Neural crest cell (in vitro differentiated cells): ENCODE measurements around the gene PLPPR4. TPM values are rescaled to one million over a fixed set of nuclear protein-coding genes. Genes with fewer than 3 reads are reported as not detected.

Experiments used
- DNase-seq: peaks from one replicate; pipeline ENCODE4 v3.0.0; 2021; ENCODE audit warnings: low read depth, mixed read lengths, low spot score
- H3K27ac Mint-ChIP-seq: one replicate; pipeline ENCODE4 v1.8.0; 2021; ENCODE audit warnings: mild to moderate bottlenecking, mixed read lengths; ENCODE audit not compliant: unreplicated experiment
- H3K27me3 Mint-ChIP-seq: 2 replicates; pipeline ENCODE4 v1.8.0; 2021; ENCODE audit warnings: low read depth, mild to moderate bottlenecking, mixed read lengths
- H3K36me3 Mint-ChIP-seq: 2 replicates; pipeline ENCODE4 v1.8.0; 2021; ENCODE audit warnings: low read depth, mild to moderate bottlenecking, mixed read lengths
- H3K4me1 Mint-ChIP-seq: 2 replicates; pipeline ENCODE4 v1.8.0; 2021; ENCODE audit warnings: mixed read lengths
- H3K4me3 Mint-ChIP-seq: one replicate; pipeline ENCODE4 v1.8.0; 2021; ENCODE audit warnings: mild to moderate bottlenecking, mixed read lengths
- H3K9me3 Mint-ChIP-seq: 2 replicates; pipeline ENCODE4 v1.8.0; 2021; ENCODE audit warnings: mixed read lengths
- total RNA-seq: library from RNA; stranded (reverse); gene quantifications from 2 replicates; pipeline ENCODE4 v1.2.1, GENCODE V29; 2021
- TF ChIP-seq, protein P1 (sequence below): fragments of 200-600 bp; sonication (generic); conservative IDR thresholded peaks from 2 replicates; pipeline ENCODE4 v1.5.0; 2021; ENCODE audit warnings: antibody characterized with exemption, mild to moderate bottlenecking

Gene PLPPR4
- total RNA-seq, 1 donor from 2014 or later: 0.09 TPM

DNA sequence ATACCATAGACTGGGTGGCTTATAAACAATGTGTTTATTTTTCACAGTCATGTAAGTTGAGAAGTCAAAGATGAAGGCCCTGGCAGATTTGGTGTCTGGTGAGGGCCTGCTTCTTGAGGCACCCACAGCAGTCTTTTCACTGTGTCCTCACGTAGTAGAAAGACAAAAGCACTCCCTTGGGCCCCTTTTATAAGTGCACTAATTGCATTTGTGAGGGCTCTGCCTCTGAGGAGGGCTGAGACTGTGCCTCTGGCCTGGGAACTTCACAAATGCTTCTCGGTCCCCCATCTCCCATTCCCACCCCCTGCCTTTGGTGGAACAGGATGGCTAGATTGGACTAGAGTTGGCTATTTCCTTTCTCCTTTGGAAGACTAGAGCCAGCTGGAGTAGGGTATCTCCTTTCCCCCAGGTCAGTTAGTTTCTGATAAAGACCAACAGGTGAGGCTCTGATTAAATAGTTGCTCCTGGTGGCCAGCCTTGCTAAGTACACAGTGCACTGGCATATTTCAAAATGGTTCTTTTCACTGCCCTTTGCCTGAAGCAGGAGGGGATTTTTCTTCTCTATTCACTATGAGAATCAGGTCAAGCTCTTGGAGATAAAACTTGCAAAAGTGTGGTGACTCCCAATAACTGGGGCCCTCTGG, 82.9 kb downstream of the PLPPR4 start:
- Mint-ChIP-seq H3K36me3 (no peaks in the 10 kb centered on the region), H3K27ac (no peak overlapping the region), H3K4me3 (no peak overlapping the region), H3K9me3 (peaks cover 3% of the 10 kb centered on the region), H3K4me1 (no peaks in the 10 kb centered on the region), H3K27me3 (no peaks in the 10 kb centered on the region)
- DNase-seq: no peak
- TF ChIP-seq, protein P1, sequence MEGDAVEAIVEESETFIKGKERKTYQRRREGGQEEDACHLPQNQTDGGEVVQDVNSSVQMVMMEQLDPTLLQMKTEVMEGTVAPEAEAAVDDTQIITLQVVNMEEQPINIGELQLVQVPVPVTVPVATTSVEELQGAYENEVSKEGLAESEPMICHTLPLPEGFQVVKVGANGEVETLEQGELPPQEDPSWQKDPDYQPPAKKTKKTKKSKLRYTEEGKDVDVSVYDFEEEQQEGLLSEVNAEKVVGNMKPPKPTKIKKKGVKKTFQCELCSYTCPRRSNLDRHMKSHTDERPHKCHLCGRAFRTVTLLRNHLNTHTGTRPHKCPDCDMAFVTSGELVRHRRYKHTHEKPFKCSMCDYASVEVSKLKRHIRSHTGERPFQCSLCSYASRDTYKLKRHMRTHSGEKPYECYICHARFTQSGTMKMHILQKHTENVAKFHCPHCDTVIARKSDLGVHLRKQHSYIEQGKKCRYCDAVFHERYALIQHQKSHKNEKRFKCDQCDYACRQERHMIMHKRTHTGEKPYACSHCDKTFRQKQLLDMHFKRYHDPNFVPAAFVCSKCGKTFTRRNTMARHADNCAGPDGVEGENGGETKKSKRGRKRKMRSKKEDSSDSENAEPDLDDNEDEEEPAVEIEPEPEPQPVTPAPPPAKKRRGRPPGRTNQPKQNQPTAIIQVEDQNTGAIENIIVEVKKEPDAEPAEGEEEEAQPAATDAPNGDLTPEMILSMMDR: no peak

DNA sequence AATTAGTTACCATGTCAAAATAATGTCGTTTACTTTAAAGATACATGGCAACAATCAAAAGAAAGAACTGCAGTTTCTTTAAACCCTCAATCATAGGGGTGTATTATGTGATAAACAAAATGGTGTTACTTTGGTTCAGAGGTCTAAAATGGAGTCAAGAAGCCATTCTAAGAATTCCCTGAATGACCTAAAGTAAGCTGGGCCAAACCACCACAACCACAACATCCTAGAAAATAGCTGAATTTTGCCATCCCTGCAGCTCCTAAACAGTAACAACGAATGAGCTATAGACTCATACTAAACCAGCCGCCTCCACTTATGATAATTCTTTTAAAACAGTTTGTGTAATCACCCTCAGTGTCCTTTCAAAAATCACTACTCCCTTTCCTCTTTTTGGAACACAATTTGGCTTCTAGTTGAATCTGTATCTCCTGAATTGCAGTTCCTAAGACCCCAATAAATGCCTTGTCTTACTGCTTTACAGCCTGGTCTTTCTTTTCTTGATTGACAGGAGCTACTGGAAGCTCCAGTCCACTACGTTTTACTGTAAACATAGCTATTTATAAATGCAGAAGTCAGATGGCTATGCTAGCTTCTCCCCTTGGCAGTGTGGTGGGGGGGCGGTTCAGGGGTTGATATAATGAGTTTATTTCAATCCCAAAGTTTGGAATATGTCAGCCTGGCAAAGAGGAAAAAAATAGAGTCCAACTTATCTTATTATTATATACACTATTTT, 84.3 kb downstream of the PLPPR4 start:
- H3K9me3 Mint-ChIP-seq: no peaks in the 10 kb centered on the region
- H3K4me3 Mint-ChIP-seq: no peak overlapping the region
- H3K36me3 Mint-ChIP-seq: no peaks in the 10 kb centered on the region
- H3K4me1 Mint-ChIP-seq: no peaks in the 10 kb centered on the region
- DNase-seq: no peak
- TF ChIP-seq, protein P1: no peak
- H3K27me3 Mint-ChIP-seq: no peaks in the 10 kb centered on the region
- H3K27ac Mint-ChIP-seq: peak overlapping the region; percentile 8

DNA sequence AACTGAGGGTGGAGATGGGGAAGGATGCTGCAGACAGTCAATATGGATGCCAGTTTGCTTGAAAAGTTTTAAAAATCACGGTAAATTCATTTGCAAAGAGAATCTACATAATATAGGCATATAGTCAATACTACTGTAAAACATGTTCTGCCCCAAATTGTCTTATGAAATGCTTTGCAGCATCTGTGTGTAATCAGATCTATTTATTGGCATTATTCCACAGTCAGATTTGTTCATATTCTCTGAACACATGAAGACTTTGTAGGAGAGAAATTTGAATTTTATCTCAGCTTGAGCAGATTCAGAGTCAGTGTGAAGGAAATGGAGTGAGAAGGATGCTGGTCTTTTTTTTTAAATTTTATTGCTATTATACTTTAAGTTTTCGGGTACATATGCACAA, 88.5 kb downstream of the PLPPR4 start:
- peaks cover 3% of the 10 kb centered on the region for H3K27me3 Mint-ChIP-seq
- H3K4me3 Mint-ChIP-seq: no peak overlapping the region
- no peaks in the 10 kb centered on the region for H3K4me1 Mint-ChIP-seq
- no peak for DNase-seq
- no peak overlapping the region for H3K27ac Mint-ChIP-seq
- TF ChIP-seq, protein P1: no peak
- H3K36me3 Mint-ChIP-seq: no peaks in the 10 kb centered on the region
- peaks cover 2% of the 10 kb centered on the region for H3K9me3 Mint-ChIP-seq

DNA sequence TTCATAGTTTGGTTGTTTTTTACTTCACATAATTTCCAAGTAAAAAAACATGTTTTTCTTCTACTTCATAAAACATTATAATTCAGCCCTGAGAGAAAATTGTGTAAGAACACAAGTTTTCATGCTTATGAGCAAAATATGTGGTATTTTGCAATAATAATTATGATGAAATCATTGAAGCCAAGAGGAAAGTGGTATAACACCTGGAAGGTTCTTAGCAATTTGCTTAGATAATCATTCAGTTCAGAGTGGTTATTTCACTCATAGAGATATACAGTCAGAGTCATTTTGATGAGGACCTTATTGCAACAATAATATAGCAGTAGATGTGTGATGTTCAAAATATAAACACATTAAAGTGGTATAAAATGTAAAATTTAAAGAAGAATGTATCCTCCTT, 94.5 kb downstream of the PLPPR4 start:
- DNase-seq: no peak
- Mint-ChIP-seq H3K9me3 (peaks cover 4% of the 10 kb centered on the region), H3K4me3 (no peak overlapping the region), H3K4me1 (no peaks in the 10 kb centered on the region), H3K36me3 (no peaks in the 10 kb centered on the region), H3K27me3 (peaks cover 3% of the 10 kb centered on the region), H3K27ac (no peak overlapping the region)
- TF ChIP-seq, protein P1: no peak
